HG02840 (cell line): ENCODE data around the gene ZNF490.
"Not testable (repeated sequence)": the region's sequence is repeated elsewhere in the genome, so short reads cannot be mapped to it uniquely, and the experiment has no call there.

Source experiments
- ATAC-seq: cut with Tn5 transposase; IDR thresholded peaks from one replicate; pipeline ENCODE4 v1.9.1; 2021; ENCODE audit warnings: mild to moderate bottlenecking, moderate library complexity, moderate number of reproducible peaks; ENCODE audit not compliant: unreplicated experiment, low FRiP score

ZNF490 gene

GRCh38 chr19:12610540-12611360, at the start of gene ZNF490, which contains the start of gene ZNF791:
Gene ZNF490, minus strand, starts transcription at chr19:12610813. Its CDS starts 133 bp downstream, at chr19:12610680.
Gene ZNF791, plus strand, starts transcription at chr19:12610920. Its CDS starts 160 bp downstream, at chr19:12611080.
- ATAC-seq: peak; percentile 62

GRCh38 chr19:12657966-12658365, 47.4 kb upstream of the ZNF490 start:
- no peak for ATAC-seq

DNA sequence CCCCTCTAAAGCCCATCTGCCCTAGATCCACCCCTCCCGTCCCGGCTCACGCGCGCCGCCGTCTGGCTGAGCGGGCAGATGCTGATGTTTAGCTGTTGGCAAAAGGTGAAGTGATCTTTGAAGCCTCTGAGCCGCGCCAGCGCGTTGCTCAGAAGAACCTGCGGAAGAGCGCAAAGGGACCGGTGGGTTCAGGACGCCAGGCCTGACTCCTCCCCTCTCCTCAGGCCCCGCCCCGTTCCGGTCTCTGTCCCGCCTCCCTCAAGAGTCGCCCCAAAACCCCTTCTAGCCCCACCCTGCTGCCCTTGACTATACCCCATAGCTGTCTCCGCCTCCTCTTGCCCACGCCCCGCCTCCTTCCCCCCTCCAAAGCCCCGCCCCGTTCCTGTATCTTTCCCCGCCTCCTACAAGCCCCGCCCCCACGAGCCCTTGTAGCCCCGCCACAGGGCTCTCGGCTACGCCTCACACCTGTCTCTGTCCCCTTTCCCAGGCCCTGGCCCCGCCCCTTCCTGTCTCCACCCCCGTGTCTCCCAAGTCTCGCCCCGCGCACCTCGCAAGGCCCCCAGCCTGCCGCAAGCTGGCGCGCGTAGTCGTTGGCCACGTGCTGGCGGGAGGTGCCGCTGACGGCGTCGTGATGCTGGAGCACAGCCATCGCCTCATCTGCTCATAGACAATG, 46.4 kb upstream of the ZNF490 start:
- no peak for ATAC-seq

DNA sequence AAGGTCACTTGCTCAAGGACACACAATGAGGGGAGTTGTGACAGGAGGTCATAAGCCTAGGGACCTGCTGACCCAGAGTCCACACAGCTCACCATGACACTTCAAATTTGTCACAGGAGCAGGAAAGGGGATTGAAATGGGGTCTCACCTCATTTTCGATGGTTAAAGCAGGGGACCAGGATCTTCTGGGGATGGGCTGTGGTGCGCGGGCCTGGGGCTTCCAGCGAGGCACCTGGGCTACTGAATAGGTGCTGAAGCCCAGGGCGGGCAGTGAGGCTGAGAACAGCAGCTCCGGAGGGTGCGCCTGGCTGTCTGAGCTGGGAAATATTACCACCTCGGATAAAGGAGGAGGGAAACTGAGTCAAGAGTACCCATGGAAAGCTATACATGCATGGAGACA, 44.9 kb upstream of the ZNF490 start:
- ATAC-seq: no peak

GRCh38 chr19:12652219-12652618, 41.6 kb upstream of the ZNF490 start:
- no peak for ATAC-seq

- ATAC-seq: no peak
These were observed 39.3 kb upstream of the ZNF490 start for GRCh38 chr19:12649941-12650340.

DNA sequence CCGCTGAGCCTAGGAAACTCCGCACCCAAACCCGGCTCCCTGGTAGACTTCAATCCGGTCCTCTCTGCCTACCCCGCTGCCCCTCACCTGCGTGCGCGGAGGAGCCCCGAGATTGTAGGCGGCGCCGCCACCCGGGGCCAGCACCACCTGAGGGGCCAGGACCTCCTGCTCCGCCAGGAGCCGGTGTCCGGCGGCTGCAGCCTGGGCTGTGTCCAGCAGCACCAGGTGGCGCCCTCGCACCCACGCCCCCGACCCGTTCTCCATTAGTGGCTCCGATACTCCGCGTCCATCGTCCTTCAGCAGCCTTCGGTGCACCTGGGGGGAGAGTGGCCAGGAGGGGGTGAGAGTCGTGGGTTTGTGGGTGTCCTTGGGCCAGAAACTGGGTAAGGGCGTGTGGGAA, 37.5 kb upstream of the ZNF490 start:
- no peak for ATAC-seq

DNA sequence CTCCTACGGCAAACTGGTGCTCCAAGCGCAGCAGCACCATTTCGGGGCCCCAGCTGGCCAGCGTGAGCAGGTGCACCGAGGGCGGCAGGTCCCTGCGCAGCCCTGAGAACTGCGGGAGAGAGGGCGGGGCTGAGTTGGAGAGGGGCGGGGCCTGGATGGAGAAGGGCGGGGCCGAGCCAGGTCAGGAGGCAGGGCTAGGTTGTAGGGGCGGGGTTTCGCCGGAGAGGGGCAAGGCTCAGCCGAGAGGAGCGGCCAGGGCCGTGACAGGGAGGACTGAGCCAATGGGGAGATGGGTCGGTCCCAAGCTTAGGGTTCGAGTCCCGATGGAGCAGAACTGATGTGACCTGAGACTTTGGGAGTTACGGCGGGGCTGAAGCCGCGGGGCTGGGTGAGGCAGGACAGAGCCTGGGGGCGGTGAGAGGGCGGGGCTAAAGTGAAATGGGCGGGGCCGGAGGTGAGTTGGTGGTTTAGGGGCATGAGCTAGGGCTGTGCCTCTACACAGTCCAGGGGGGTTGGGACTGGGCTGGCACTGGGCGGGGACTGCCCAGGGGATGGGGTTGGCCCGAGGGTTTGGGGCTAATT, 37.0 kb upstream of the ZNF490 start:
- no peak for ATAC-seq

DNA sequence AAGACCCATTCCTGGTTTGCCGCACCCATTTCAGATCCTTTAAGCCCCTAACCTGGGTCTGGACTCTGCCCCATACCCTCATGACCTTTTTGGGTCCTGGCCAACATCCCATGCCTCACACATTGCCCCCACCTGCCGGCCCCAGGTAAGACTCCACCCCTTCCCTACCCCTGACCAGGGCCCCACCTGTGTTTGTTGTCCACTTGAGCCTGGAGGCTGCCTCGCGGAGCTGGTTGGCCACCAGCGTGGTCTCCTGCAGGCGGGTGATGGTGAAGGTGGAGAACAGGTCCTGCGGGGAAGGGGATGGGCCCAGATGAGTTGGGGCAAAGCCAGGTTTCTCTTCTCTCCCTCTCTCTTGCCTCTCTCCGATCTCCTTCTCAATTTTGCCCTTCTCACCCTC, 36.4 kb upstream of the ZNF490 start:
- no peak for ATAC-seq

- no peak for ATAC-seq
These were observed 35.9 kb upstream of the ZNF490 start for GRCh38 chr19:12646551-12646950.

DNA sequence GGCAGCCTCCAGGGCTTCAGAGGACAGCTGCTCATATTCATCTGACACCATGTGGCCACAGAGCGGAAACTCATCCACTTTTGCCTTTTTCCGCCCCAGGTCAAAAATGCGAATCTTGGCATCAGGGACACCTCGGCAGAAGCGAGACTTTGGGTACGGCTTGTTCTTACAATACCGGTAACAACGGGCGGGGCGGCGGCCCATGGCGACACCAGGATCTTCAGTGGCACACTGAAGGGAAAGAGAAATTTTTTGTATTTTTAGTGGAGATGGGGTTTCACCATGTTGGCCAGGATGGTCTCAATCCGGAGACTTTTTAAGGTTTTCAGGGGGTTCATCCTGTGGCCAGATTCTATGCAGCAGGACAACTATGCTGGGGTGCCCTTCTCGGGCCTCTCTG, 33.1 kb upstream of the ZNF490 start:
- ATAC-seq: not testable (repeated sequence)

- no peak for ATAC-seq
These were observed 31.9 kb upstream of the ZNF490 start for GRCh38 chr19:12642506-12642905.

GRCh38 chr19:12641456-12641855, 30.8 kb upstream of the ZNF490 start:
- no peak for ATAC-seq

GRCh38 chr19:12639901-12640613, 29.4 kb upstream of the ZNF490 start:
- ATAC-seq: no peak

GRCh38 chr19:12638611-12639182, 28.1 kb upstream of the ZNF490 start:
- no peak for ATAC-seq

DNA sequence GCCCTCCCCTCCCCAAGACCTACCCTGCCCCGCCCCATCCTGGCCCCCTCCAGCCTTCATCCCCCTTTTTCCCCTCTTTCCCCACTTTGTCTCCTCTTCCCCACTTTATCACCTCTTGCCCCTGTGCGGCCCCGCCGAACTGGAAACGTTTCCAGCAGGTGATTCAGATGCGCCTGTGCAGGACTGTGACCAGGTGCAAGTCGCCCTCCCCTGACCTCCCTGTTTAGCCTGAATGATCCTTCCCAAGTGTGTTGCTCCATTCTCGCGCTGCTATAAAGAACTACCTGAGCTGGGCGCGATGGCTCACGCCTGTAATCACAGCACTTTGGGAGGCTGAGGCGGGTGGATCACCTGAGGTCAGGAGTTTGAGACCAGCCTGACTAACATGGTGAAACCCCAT, 26.0 kb upstream of the ZNF490 start:
- ATAC-seq: no peak

- ATAC-seq: no peak
These were observed 18.6 kb upstream of the ZNF490 start for GRCh38 chr19:12629215-12629614.

DNA sequence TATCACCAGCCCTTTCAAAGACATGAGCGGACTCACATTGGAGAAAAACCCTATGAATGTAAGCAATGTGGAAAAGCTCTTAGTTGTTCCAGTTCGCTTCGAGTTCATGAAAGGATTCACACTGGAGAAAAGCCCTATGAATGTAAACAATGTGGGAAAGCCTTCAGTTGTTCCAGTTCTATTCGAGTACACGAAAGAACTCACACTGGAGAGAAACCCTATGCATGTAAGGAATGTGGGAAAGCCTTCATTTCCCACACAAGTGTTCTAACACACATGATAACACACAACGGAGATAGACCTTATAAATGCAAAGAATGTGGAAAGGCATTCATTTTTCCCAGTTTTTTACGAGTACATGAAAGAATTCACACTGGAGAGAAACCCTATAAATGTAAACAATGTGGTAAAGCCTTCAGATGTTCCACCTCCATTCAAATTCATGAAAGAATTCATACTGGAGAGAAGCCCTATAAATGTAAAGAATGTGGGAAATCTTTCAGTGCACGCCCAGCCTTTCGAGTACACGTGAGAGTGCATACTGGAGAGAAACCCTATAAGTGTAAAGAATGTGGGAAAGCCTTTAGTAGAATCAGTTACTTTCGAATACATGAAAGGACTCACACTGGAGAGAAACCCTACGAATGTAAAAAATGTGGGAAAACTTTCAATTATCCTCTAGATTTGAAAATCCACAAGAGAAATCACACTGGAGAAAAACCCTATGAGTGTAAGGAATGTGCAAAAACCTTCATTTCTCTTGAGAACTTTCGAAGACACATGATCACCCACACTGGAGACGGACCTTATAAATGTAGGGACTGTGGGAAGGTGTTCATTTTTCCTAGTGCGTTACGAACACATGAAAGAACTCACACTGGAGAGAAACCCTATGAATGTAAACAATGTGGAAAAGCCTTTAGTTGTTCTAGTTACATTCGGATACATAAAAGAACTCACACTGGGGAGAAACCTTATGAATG, 17.7 kb upstream of the ZNF490 start:
- ATAC-seq: no peak

- ATAC-seq: no peak
These were observed 16.3 kb upstream of the ZNF490 start for GRCh38 chr19:12626958-12627357.
